Memory B cell (primary cell): Measurements from ENCODE around the gene TLR9.

ENCODE experiments used
- ATAC-seq: fragments of 150-1000 bp; cut with Tn5 transposase; 2 replicates; pipeline ENCODE4 v1.10.0; 2021; ENCODE audit warnings: low read depth, mild to moderate bottlenecking, moderate library complexity
- DNase-seq, 2 donors: peaks; one replicate each; pipeline ENCODE4 v3.0.0; 2022; ENCODE audit warnings: low spot score in 2 of 2
- H3K27ac Mint-ChIP-seq: one replicate; pipeline ENCODE4 v1.8.0; 2022; ENCODE audit warnings: mild to moderate bottlenecking, moderate library complexity, mixed read lengths
- H3K27me3 Mint-ChIP-seq: one replicate; pipeline ENCODE4 v1.8.0; 2022; ENCODE audit warnings: mixed read lengths
- H3K36me3 Mint-ChIP-seq: one replicate; pipeline ENCODE4 v1.8.0; 2022; ENCODE audit warnings: mild to moderate bottlenecking, mixed read lengths
- H3K4me1 Mint-ChIP-seq: one replicate; pipeline ENCODE4 v1.8.0; 2022; ENCODE audit warnings: mixed read lengths
- H3K4me3 Mint-ChIP-seq: one replicate; pipeline ENCODE4 v1.8.0; 2022; ENCODE audit warnings: mild to moderate bottlenecking, moderate library complexity, mixed read lengths
- H3K9me3 Mint-ChIP-seq: one replicate; pipeline ENCODE4 v1.8.0; 2022; ENCODE audit warnings: mixed read lengths

TLR9 gene

GRCh38 chr3:52256159-52256558 lies 30.7 kb upstream of the TLR9 start:
- Mint-ChIP-seq H3K4me3 (no peak overlapping the region), H3K36me3 (peaks cover 28% of the 10 kb centered on the region), H3K27ac (no peak overlapping the region), H3K9me3 (no peaks in the 10 kb centered on the region), H3K27me3 (no peaks in the 10 kb centered on the region), H3K4me1 (peaks cover 16% of the 10 kb centered on the region)
- ATAC-seq (no peak), DNase-seq (no peak)

DNA sequence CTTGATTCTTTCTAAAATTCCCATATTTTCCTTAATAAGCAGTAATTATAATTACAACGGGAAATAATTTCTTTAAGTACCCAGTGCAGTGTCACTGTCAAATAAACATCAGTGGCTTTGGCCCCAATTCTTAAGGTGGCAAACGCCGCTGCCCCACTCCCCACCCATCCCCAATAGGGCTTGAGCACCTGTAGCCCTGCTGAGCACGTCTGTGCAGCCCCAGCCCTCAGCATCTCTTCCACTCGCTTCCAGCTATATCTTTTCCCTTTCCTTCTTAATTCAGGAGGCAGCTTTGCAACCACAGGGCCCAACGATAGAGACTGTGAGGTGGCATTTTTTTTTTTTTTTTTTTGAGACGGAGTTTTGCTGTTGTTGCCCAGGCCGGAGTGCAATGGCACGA lies 29.2 kb upstream of the TLR9 start:
- Mint-ChIP-seq H3K4me1 (peaks cover 19% of the 10 kb centered on the region), H3K9me3 (no peaks in the 10 kb centered on the region), H3K4me3 (no peak overlapping the region), H3K27me3 (no peaks in the 10 kb centered on the region), H3K36me3 (peaks cover 28% of the 10 kb centered on the region), H3K27ac (no peak overlapping the region)
- no peak for ATAC-seq
- DNase-seq = no peak

DNA sequence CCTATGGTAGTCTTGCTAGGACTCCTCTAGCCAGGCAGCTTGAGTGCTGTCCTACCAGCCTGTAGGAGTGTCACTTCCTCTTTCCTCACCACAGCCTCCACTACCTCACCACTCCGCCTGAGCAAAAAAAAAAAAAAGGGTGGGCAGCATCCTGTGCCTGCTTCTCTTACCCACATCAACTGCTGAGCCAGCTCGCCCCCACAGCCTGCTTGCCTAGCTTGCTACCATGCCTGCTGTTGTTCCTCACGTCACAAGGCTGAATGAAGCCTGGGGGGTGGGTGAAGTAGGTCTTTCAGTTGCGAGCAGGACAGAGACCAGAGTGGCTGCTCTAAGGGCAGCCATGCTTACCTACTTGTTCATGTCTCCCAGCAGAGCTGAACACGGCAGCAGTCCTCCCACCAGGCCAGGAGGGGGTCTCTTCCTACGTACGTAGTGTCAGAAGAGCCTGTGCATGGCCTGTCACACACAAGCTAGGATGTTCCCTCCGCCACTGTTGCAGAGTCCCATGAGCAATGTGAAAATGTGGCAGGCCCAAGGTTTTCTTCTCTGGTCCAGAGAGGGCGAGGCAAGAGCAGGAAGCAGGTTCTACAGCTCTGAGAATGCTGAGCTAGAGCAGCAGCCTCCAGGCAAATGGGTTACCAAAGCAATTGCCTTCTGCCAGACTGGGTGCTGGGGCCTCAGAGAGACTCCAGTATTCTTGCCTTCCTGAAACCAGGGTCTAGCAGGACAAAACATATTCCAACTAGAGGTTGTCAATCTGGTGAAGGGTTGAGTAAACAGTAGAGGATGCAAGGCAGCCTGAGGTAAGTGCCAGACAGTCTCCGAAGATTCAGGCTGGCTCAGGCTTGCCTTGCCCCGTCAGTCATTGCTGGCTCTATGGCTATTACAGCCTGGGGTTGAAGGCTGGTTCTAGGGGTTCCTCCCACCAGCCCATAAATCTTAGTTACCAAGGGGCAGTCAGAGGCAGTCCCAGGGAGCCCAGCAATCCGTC lies 28.2 kb upstream of the TLR9 start:
- H3K4me1 Mint-ChIP-seq = peaks cover 17% of the 10 kb centered on the region
- DNase-seq = peak; percentile 61 to 83
- H3K4me3 Mint-ChIP-seq = peak overlapping the region; percentile 81
- H3K9me3 Mint-ChIP-seq = no peaks in the 10 kb centered on the region
- H3K27me3 Mint-ChIP-seq = no peaks in the 10 kb centered on the region
- ATAC-seq = peak; percentile 98
- H3K27ac Mint-ChIP-seq = peak overlapping the region; percentile 89
- H3K36me3 Mint-ChIP-seq = peaks cover 24% of the 10 kb centered on the region

DNA sequence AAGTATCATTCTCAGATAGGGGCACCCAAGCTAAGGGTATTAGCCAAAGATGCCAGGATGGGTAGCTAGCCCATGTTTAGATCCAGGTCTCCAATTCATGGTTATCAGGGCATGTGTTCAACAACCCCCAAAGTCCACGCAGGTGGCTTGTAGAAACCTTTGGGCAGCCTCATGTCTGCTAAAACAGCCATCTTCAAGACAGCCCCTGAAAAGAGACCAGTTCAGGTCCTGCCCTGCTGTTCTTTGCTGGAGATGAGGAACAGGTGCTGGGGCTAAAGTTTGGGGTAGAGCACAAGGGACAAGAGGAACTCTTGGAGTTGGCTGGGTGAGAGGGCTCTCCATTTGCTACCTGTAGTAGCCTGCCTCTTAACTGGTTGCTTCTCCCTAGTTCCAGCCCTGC lies 24.7 kb upstream of the TLR9 start:
- no peak for DNase-seq
- Mint-ChIP-seq H3K9me3 (no peaks in the 10 kb centered on the region), H3K36me3 (peaks cover 19% of the 10 kb centered on the region), H3K4me1 (peaks cover 35% of the 10 kb centered on the region), H3K27me3 (no peaks in the 10 kb centered on the region), H3K27ac (peak overlapping the region; percentile 85), H3K4me3 (no peak overlapping the region)
- ATAC-seq = no peak

GRCh38 chr3:52249683-52250082 lies 24.2 kb upstream of the TLR9 start:
- DNase-seq = no peak
- peaks cover 19% of the 10 kb centered on the region for H3K36me3 Mint-ChIP-seq
- no peak overlapping the region for H3K4me3 Mint-ChIP-seq

DNA sequence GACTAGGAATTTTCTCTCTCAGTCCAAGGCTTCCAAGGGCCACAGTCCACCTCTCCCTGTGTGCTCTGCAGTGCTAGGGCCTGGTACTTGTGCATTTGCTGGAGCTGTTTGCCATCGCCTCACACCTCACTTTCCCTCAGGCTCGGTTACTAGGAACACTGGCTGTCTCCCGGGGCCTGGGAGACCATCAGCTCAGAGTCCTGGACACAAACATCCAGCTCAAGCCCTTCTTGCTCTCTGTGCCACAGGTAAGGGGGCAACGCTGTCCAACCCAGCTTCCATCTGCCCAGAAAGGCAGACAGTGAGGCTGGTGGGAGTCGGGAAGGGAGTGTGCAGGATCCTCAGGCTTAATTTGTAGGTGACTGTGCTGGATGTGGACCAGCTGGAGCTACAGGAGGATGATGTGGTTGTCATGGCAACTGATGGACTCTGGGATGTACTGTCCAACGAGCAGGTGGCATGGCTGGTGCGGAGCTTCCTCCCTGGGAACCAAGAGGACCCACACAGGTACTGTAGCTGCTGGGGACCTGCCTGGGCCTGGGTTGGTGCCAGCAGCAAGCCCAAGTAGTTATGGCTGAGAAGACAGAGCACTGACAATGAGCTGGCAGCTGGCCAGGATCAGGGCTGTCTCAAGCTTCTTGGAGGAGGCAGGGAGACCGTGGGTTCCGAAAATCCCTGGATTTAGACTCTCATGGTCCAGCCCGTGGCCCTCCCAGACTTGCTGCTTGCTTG lies 23.5 kb upstream of the TLR9 start:
- H3K36me3 Mint-ChIP-seq = peaks cover 19% of the 10 kb centered on the region
- no peaks in the 10 kb centered on the region for H3K27me3 Mint-ChIP-seq
- peaks cover 45% of the 10 kb centered on the region for H3K4me1 Mint-ChIP-seq
- DNase-seq (no peak), ATAC-seq (no peak)
- H3K9me3 Mint-ChIP-seq = no peaks in the 10 kb centered on the region
- H3K4me3 Mint-ChIP-seq = no peak overlapping the region
- H3K27ac Mint-ChIP-seq = peak overlapping the region; percentile 85

More at GRCh38 chr3:52249683-52250082, 24.2 kb upstream of the TLR9 start:
- Mint-ChIP-seq H3K27ac (peak overlapping the region; percentile 85), H3K9me3 (no peaks in the 10 kb centered on the region), H3K4me1 (peaks cover 39% of the 10 kb centered on the region), H3K27me3 (no peaks in the 10 kb centered on the region)
- ATAC-seq = no peak

GRCh38 chr3:52248165-52248541 lies 22.7 kb upstream of the TLR9 start:
- Mint-ChIP-seq H3K4me3 (no peak overlapping the region), H3K27me3 (no peaks in the 10 kb centered on the region), H3K9me3 (no peaks in the 10 kb centered on the region), H3K36me3 (peaks cover 19% of the 10 kb centered on the region), H3K4me1 (peaks cover 50% of the 10 kb centered on the region), H3K27ac (peak overlapping the region; percentile 85)
- ATAC-seq (no peak), DNase-seq (no peak)

DNA sequence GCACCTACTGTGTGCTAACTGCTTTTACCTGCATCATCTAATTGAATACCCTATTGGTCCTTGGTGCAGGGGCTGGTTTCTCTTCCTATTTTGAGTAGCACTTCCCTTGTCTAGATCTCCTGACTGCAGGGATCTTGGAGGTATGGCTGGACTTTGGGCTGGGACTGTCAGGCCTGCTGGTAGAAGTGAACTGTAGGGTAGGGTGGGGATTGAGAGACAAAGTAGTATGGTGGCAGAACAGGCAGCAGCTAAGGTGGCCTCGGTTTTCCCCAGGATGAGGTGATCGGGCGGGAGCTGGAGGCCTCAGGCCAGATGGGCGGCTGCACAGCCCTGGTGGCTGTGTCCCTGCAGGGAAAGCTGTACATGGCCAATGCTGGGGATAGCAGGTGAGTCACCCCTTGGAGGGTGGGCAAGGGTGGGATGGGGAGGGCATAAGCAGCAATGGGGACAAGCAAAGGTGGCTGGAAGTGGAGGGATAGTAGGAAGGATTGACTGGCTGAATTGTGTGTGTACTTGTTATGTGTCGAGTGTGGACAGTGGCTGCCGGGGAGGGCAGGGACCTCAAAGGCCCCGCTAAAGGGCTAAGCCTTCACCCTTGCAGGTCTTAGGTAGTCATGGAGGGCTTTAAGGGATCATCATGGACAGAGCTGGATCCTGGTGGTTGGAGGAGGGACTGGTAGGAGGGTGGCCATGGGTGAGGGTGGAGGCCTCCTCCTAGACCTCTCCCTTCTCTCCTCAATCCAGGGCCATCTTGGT lies 22.1 kb upstream of the TLR9 start:
- Mint-ChIP-seq H3K36me3 (peaks cover 17% of the 10 kb centered on the region), H3K4me1 (peaks cover 47% of the 10 kb centered on the region), H3K9me3 (no peaks in the 10 kb centered on the region), H3K4me3 (peak overlapping the region; percentile 85), H3K27ac (peak overlapping the region; percentile 85), H3K27me3 (no peaks in the 10 kb centered on the region)
- ATAC-seq = peak; percentile 23
- DNase-seq = no peak

- DNase-seq = no peak
- peaks cover 48% of the 10 kb centered on the region for H3K4me1 Mint-ChIP-seq
- no peaks in the 10 kb centered on the region for H3K27me3 Mint-ChIP-seq
- peaks cover 17% of the 10 kb centered on the region for H3K36me3 Mint-ChIP-seq
- ATAC-seq = no peak
- peak overlapping the region; percentile 85 for H3K4me3 Mint-ChIP-seq
- peak overlapping the region; percentile 85 for H3K27ac Mint-ChIP-seq
- H3K9me3 Mint-ChIP-seq = no peaks in the 10 kb centered on the region
Measured at GRCh38 chr3:52246728-52247408, 21.4 kb upstream of the TLR9 start.

- Mint-ChIP-seq H3K27ac (peak overlapping the region; percentile 85), H3K36me3 (peaks cover 17% of the 10 kb centered on the region)
Measured at GRCh38 chr3:52246264-52246620, 20.8 kb upstream of the TLR9 start.

GRCh38 chr3:52245322-52246263 lies 20.1 kb upstream of the TLR9 start, which contains the start of gene PPM1M:
TSS of gene PPM1M (plus strand) at chr3:52245759. CDS start at chr3:52245825, 66 bp downstream.
- H3K4me3 Mint-ChIP-seq = peak within 1 kb of the TSS; percentile 86
- DNase-seq = peak in 1 of 2 donors; percentile 47

More at GRCh38 chr3:52246264-52246620, 20.8 kb upstream of the TLR9 start:
- Mint-ChIP-seq H3K9me3 (no peaks in the 10 kb centered on the region), H3K27me3 (no peaks in the 10 kb centered on the region), H3K4me1 (peaks cover 48% of the 10 kb centered on the region), H3K4me3 (peak overlapping the region; percentile 85)
- ATAC-seq = peak; percentile 6
- no peak for DNase-seq

DNA sequence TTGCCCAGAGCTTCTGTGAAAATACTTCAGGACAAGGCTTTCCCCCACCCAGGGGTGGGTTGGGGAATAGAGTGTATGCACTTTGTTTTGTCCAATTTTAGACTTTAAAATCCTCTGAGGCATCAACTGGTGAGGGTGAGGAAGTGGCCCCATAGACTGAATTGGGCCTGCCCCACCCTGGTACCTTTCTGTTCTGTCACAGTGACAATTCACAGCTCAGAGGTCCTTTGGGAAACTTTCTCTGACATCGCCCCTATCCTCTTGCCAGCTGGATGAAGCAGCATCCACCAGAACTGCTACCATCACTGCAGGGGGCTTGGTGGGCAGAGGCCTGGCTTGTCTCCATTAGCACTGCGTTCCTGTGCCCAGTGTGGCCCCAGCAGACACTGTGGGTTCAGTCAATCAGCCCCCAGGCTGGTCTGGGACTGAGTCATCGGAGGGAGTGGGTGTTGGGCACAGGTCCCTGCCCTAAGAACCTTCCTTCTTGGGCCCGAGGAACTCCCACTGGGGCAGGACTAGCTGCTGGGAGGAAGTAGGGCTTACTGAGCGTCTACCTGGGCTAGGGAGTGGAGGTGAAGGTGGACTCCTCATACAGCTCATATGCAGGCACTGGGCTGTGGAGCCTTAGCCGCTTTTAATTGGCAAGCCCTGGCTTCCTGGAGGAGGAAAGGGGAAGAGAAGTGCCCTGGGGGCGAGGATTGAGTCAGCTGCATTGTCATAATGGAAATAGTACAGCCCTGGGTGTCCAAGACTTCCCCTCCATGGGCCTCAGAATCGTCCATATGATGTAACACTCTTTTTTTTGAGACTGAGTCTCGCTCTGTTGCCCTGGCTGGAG lies 18.6 kb upstream of the TLR9 start:
- DNase-seq (no peak), ATAC-seq (peak; percentile 8)
- Mint-ChIP-seq H3K27me3 (no peaks in the 10 kb centered on the region), H3K4me3 (peak overlapping the region; percentile 86), H3K36me3 (peaks cover 14% of the 10 kb centered on the region), H3K27ac (peak overlapping the region; percentile 88), H3K9me3 (no peaks in the 10 kb centered on the region), H3K4me1 (peaks cover 61% of the 10 kb centered on the region)

More at GRCh38 chr3:52245322-52246263, 20.1 kb upstream of the TLR9 start, which contains the start of gene PPM1M:
- no peaks in the 10 kb centered on the region for H3K27me3 Mint-ChIP-seq
- H3K4me1 Mint-ChIP-seq = peaks cover 53% of the 10 kb centered on the region
- peak; percentile 61 for ATAC-seq
- peak within 1 kb of the TSS; percentile 88 for H3K27ac Mint-ChIP-seq
- H3K36me3 Mint-ChIP-seq = peaks cover 19% of the 10 kb centered on the region
- H3K9me3 Mint-ChIP-seq = no peaks in the 10 kb centered on the region
